ENCODE measurements around the gene CRMP1.

CRMP1 gene

GRCh38 chr4:5881340-5881739 lies 11.5 kb downstream of the CRMP1 start:
- no peaks in the 10 kb centered on the region for H3K27me3 ChIP-seq (ENCODE audit: control insufficient read depth, insufficient read depth, low read length, poor library complexity, severe bottlenecking)
- no peaks in the 10 kb centered on the region for H3K9me3 ChIP-seq (ENCODE audit: control insufficient read depth, low read length)
- no peaks in the 10 kb centered on the region for H3K36me3 ChIP-seq (ENCODE audit: control insufficient read depth, insufficient read depth, low read length)
- no peak overlapping the region for H3K27ac ChIP-seq (ENCODE audit: insufficient read depth, low read depth, low read length, poor library complexity, severe bottlenecking)
- no peak overlapping the region for H3K4me3 ChIP-seq (ENCODE audit: insufficient read depth, low read depth, low read length)
- peaks cover 5% of the 10 kb centered on the region for H3K4me1 ChIP-seq (ENCODE audit: control insufficient read depth, insufficient read depth, low read length)
- 44 to 45% methylated on average over 4 of the region's 4 CpGs for WGBS, 2 experiments

DNA sequence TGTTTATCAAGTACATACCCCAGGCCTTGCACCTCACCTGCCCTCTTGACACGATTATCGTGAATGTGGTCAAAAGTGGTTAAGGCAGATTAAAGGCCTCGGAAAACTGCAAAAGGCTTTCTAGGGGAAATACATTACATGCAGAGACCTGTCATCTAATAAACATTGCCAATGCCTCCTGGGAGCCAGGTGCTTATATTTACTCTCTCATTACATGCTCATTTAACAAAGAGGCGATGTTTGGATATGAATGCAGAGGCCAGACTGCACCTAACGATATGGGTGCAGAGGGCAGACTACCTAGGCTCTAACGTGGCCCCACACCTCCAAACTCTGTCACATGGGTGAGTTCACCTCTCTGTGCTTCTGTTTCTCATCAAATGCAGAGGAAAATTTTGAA lies 14.5 kb downstream of the CRMP1 start:
- Histone ChIP-seq H3K36me3 (ENCODE audit: control insufficient read depth, insufficient read depth, low read length) (no peaks in the 10 kb centered on the region), H3K4me1 (ENCODE audit: control insufficient read depth, insufficient read depth, low read length) (peaks cover 14% of the 10 kb centered on the region), H3K4me3 (ENCODE audit: insufficient read depth, low read depth, low read length) (no peak overlapping the region), H3K9me3 (ENCODE audit: control insufficient read depth, low read length) (no peaks in the 10 kb centered on the region), H3K27me3 (ENCODE audit: control insufficient read depth, insufficient read depth, low read length, poor library complexity, severe bottlenecking) (no peaks in the 10 kb centered on the region), H3K27ac (ENCODE audit: insufficient read depth, low read depth, low read length, poor library complexity, severe bottlenecking) (no peak overlapping the region)
- WGBS, 2 experiments, result 94 to 95% methylated on average over 6 of the region's 6 CpGs

- no peak overlapping the region for H3K4me3 ChIP-seq (ENCODE audit: insufficient read depth, low read depth, low read length)
These were observed 15.5 kb downstream of the CRMP1 start for GRCh38 chr4:5877392-5877791.

DNA sequence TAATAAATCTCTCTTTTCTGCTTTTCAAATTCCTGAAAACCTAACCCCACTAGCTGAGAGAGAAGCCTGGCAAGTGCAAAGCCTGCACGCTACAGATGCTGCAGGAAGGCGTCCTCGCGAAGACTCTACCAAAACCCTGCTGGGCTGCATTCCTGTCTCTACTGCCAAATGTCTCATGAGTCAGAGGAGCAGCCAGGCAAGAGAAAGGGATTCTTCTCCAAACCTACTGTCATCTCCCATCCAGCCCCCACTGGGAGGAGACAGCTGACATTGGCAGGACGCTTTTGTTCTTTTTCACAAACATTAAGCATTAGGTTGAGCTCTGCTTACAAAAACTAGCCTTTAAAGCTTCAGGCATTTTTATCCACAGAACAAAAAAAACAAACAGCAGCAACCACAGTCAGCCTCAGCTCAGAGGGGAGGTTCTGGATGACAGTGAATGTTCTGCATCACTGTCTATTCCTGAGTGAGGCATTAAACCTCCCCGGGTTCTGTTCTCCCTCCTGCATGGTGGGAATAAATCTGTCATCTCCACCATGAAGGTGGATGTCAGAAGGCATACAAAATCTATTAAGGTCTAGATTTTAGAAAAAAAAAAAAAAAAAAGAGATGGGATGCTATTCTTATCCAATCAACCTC lies 18.0 kb downstream of the CRMP1 start:
- 4 to 8% methylated on average over 6 of the region's 6 CpGs for whole genome bisulfite sequencing, 2 experiments
- H3K4me3 ChIP-seq (ENCODE audit: insufficient read depth, low read depth, low read length), result no peak overlapping the region
- no peak overlapping the region for H3K27ac ChIP-seq (ENCODE audit: insufficient read depth, low read depth, low read length, poor library complexity, severe bottlenecking)
- peaks cover 14% of the 10 kb centered on the region for H3K4me1 ChIP-seq (ENCODE audit: control insufficient read depth, insufficient read depth, low read length)
- H3K27me3 ChIP-seq (ENCODE audit: control insufficient read depth, insufficient read depth, low read length, poor library complexity, severe bottlenecking), result no peaks in the 10 kb centered on the region
- H3K36me3 ChIP-seq (ENCODE audit: control insufficient read depth, insufficient read depth, low read length), result no peaks in the 10 kb centered on the region
- H3K9me3 ChIP-seq (ENCODE audit: control insufficient read depth, low read length), result no peaks in the 10 kb centered on the region

More at GRCh38 chr4:5877392-5877791, 15.5 kb downstream of the CRMP1 start:
- no peaks in the 10 kb centered on the region for H3K36me3 ChIP-seq (ENCODE audit: control insufficient read depth, insufficient read depth, low read length)
- no peak overlapping the region for H3K27ac ChIP-seq (ENCODE audit: insufficient read depth, low read depth, low read length, poor library complexity, severe bottlenecking)
- H3K27me3 ChIP-seq (ENCODE audit: control insufficient read depth, insufficient read depth, low read length, poor library complexity, severe bottlenecking), result no peaks in the 10 kb centered on the region
- peaks cover 14% of the 10 kb centered on the region for H3K4me1 ChIP-seq (ENCODE audit: control insufficient read depth, insufficient read depth, low read length)
- no peaks in the 10 kb centered on the region for H3K9me3 ChIP-seq (ENCODE audit: control insufficient read depth, low read length)
- WGBS, 2 experiments, result 90% methylated on average over 9 of the region's 9 CpGs

DNA sequence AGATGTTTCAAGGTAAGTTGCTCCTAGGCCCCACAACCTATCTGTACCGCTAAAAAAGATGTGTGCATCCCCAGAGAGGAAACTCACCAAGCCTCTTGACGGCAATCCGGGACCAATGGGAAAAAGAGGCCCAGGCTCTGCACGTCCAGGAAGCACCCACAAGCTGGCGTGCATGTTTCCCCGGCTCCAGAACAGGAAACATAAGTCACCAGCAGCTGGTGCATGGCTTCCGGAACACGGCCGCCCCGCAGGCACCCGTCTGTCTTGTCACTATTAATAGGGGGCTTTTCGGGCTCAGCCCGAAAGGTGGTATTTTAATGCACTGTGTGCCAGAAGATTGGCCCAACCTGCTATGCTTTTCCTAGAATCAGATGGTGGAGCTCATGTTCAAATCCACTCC lies 22.2 kb downstream of the CRMP1 start:
- H3K4me1 ChIP-seq (ENCODE audit: control insufficient read depth, insufficient read depth, low read length), result peaks cover 9% of the 10 kb centered on the region
- no peak overlapping the region for H3K27ac ChIP-seq (ENCODE audit: insufficient read depth, low read depth, low read length, poor library complexity, severe bottlenecking)
- H3K9me3 ChIP-seq (ENCODE audit: control insufficient read depth, low read length), result no peaks in the 10 kb centered on the region
- no peaks in the 10 kb centered on the region for H3K36me3 ChIP-seq (ENCODE audit: control insufficient read depth, insufficient read depth, low read length)
- H3K27me3 ChIP-seq (ENCODE audit: control insufficient read depth, insufficient read depth, low read length, poor library complexity, severe bottlenecking), result no peaks in the 10 kb centered on the region
- no peak overlapping the region for H3K4me3 ChIP-seq (ENCODE audit: insufficient read depth, low read depth, low read length)
- WGBS, 2 experiments, result 94 to 95% methylated on average over 13 of the region's 13 CpGs

DNA sequence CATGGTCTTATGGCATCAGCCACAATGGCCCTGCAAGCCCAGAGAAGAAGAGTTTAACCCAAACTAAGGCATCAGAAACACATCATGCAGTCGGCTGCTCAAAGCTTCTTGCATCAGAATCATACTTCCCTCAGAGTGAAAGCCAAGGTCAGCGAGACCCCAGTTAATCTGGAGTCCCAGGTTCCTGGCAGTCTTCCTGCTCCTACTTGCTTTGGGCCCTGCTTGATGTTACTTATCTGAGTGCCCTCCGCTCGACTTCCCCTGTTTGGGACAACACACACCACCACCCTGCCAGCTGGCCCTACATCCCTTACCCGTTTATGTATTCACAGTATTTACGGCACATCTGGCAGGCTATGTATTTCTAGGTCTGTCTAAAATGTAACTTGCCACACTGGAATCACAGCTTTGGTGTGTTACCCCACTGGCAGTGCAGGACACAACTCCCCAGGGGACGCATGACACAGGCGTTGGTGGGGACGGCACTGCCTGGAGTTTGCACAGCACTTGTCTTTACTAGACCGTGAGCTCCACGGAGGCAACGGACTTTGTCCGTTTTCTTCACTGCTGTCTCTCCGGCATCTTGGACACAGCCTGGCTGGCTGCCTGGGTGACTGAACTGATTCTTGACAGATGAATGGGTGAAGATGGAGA lies 22.8 kb downstream of the CRMP1 start:
- H3K4me3 ChIP-seq (ENCODE audit: insufficient read depth, low read depth, low read length), result no peak overlapping the region
- H3K4me1 ChIP-seq (ENCODE audit: control insufficient read depth, insufficient read depth, low read length), result peaks cover 5% of the 10 kb centered on the region
- no peaks in the 10 kb centered on the region for H3K9me3 ChIP-seq (ENCODE audit: control insufficient read depth, low read length)
- H3K36me3 ChIP-seq (ENCODE audit: control insufficient read depth, insufficient read depth, low read length), result no peaks in the 10 kb centered on the region
- WGBS, 2 experiments, result 95% methylated on average over 14 of the region's 14 CpGs
- H3K27me3 ChIP-seq (ENCODE audit: control insufficient read depth, insufficient read depth, low read length, poor library complexity, severe bottlenecking), result no peaks in the 10 kb centered on the region
- no peak overlapping the region for H3K27ac ChIP-seq (ENCODE audit: insufficient read depth, low read depth, low read length, poor library complexity, severe bottlenecking)

DNA sequence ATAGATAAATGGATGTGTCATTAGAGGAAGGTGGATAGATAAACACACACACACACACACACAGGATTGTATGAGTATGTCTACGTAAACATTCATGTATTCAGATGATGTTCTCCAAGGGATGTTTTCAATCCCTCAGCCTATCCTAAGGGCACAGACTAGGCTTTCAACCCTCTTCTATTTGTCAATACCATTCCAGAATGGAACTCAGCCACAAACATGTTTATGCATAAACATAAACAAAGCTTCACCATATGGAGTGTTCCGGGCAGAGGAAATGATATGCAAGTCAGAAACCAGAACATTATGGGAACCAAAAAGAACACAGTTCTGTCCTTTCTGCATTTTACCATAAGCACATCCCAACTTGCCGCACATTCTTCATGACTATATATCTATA lies 25.0 kb downstream of the CRMP1 start:
- 95 to 97% methylated on average over 2 of the region's 3 CpGs for WGBS, 2 experiments
- peaks cover 3% of the 10 kb centered on the region for H3K4me1 ChIP-seq (ENCODE audit: control insufficient read depth, insufficient read depth, low read length)

DNA sequence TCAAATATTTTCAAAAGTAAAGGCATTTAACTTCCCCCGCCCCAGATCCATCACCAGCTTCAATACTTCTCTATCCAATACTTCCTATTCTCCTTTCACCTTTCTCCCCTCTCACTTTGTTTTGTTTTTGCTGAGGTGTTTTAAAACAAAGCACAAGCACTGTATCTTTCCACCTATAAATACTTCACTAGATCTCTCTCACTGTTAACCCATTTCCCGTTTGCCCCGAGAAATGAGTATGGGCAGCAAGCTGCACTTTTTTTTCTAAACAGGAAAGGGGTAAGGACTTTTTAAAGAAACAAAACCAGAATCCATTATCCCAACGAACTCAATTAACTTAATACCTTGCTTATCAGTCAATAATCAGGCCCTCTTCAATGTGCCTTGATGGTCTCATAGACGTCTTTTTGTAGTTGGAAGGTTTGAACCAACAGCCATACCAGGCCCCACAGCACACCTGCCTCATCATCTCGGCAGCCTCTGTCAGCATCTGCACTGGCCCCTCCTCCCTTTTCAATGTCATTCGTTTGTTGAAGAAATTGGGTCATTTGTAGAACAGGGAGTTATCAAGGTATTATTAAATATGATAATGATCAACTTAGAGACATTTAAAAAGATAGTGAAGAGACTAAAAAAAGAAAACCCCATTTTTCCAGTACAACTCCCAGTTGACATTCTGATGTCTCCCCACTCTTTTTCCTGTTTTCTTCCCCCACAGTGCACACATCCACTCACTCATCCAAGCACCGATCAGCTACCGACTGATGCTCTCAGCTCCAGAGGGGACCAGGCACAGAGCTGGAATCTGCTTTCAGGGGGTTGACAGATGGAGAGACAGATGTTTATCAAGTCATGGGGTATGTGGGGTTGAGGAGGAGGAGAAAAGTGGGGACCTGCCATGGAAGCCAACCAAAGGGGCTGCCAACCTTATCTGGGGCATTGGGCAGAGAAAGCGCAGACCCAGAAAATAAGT lies 25.8 kb downstream of the CRMP1 start:
- Histone ChIP-seq H3K27me3 (ENCODE audit: control insufficient read depth, insufficient read depth, low read length, poor library complexity, severe bottlenecking) (no peaks in the 10 kb centered on the region), H3K9me3 (ENCODE audit: control insufficient read depth, low read length) (no peaks in the 10 kb centered on the region), H3K36me3 (ENCODE audit: control insufficient read depth, insufficient read depth, low read length) (no peaks in the 10 kb centered on the region), H3K4me3 (ENCODE audit: insufficient read depth, low read depth, low read length) (no peak overlapping the region), H3K27ac (ENCODE audit: insufficient read depth, low read depth, low read length, poor library complexity, severe bottlenecking) (no peak overlapping the region), H3K4me1 (ENCODE audit: control insufficient read depth, insufficient read depth, low read length) (peaks cover 3% of the 10 kb centered on the region)
- 93 to 94% methylated on average over 8 of the region's 10 CpGs for WGBS, 2 experiments

More for the DNA sequence above, 25.0 kb downstream of the CRMP1 start:
- Histone ChIP-seq H3K27me3 (ENCODE audit: control insufficient read depth, insufficient read depth, low read length, poor library complexity, severe bottlenecking) (no peaks in the 10 kb centered on the region), H3K36me3 (ENCODE audit: control insufficient read depth, insufficient read depth, low read length) (no peaks in the 10 kb centered on the region), H3K4me3 (ENCODE audit: insufficient read depth, low read depth, low read length) (no peak overlapping the region), H3K27ac (ENCODE audit: insufficient read depth, low read depth, low read length, poor library complexity, severe bottlenecking) (no peak overlapping the region), H3K9me3 (ENCODE audit: control insufficient read depth, low read length) (no peaks in the 10 kb centered on the region)

GRCh38 chr4:5865896-5866599 lies 26.8 kb downstream of the CRMP1 start:
- H3K36me3 ChIP-seq (ENCODE audit: control insufficient read depth, insufficient read depth, low read length), result no peaks in the 10 kb centered on the region
- H3K4me1 ChIP-seq (ENCODE audit: control insufficient read depth, insufficient read depth, low read length), result peaks cover 3% of the 10 kb centered on the region
- 89 to 92% methylated on average over 12 of the region's 12 CpGs for WGBS, 2 experiments
- H3K9me3 ChIP-seq (ENCODE audit: control insufficient read depth, low read length), result no peaks in the 10 kb centered on the region
- H3K4me3 ChIP-seq (ENCODE audit: insufficient read depth, low read depth, low read length), result no peak overlapping the region
- H3K27me3 ChIP-seq (ENCODE audit: control insufficient read depth, insufficient read depth, low read length, poor library complexity, severe bottlenecking), result no peaks in the 10 kb centered on the region
- no peak overlapping the region for H3K27ac ChIP-seq (ENCODE audit: insufficient read depth, low read depth, low read length, poor library complexity, severe bottlenecking)
